Measurements from ENCODE around the gene PSMC3IP.
"Not testable (repeated sequence)": the region's sequence is repeated elsewhere in the genome, so short reads cannot be mapped to it uniquely, and the experiment has no call there.

The PSMC3IP gene

DNA sequence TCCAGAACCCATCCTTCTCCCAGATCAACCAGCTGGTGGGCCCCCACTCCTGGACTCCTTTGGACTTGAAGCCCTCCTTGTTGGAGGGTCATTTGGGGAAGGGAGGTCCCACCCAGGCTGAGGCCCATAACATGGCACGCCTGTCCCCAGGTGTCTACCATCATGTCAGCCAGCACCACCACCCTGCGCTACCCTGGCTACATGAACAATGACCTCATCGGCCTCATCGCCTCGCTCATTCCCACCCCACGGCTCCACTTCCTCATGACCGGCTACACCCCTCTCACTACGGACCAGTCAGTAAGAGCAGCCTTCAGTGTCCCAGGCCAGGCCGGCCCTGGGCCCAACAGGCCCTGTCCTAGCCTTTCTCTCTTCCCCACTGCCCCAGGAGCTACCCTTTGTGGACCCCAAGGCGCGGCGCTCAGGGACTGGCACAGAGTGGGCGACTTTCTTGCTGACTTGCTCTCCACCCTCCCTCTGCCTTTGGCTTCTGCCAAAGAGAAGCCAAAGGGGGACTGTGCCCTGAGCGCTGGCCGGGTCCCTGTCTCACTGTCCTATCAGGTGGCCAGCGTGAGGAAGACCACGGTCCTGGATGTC lies 36.3 kb upstream of the PSMC3IP start:
- no peak for DNase-seq (ENCODE audit: low read depth, low spot score)
- CTCF ChIA-PET = no interaction called here
- POLR2A ChIA-PET = no interaction called here
- TF ChIP-seq, protein P1, sequence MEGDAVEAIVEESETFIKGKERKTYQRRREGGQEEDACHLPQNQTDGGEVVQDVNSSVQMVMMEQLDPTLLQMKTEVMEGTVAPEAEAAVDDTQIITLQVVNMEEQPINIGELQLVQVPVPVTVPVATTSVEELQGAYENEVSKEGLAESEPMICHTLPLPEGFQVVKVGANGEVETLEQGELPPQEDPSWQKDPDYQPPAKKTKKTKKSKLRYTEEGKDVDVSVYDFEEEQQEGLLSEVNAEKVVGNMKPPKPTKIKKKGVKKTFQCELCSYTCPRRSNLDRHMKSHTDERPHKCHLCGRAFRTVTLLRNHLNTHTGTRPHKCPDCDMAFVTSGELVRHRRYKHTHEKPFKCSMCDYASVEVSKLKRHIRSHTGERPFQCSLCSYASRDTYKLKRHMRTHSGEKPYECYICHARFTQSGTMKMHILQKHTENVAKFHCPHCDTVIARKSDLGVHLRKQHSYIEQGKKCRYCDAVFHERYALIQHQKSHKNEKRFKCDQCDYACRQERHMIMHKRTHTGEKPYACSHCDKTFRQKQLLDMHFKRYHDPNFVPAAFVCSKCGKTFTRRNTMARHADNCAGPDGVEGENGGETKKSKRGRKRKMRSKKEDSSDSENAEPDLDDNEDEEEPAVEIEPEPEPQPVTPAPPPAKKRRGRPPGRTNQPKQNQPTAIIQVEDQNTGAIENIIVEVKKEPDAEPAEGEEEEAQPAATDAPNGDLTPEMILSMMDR (IDR thresholded peaks at IDR 0.05; ENCODE audit: insufficient read depth, low read length, missing control alignments) = no peak
- H3K4me3 ChIP-seq (ENCODE audit: low read depth, low read length) = no peak overlapping the region

DNA sequence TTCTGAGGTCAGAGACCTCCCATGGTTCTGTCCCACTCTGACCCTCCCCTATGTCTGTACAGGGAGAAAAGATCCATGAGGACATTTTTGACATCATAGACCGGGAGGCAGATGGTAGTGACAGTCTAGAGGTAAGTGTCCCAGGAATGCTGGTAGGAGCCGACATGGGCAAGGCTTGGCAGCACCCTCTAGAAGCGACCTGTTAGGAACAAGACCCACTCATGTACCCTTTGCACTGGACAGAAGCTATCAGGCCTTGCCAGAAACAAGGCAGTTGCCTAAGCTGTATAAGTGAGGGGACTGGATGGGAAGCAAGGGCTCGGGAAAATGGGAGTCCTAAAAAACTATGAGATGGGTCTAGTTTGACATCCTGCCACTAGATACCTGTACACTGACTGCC lies 34.5 kb upstream of the PSMC3IP start:
- ChIA-PET CTCF (interaction anchor here (1.0 kb wide), 1 partner anchor 69 kb away, joined by 4 read pairs; no protein-coding TSS in a partner anchor), POLR2A (no interaction called here)
- H3K4me3 ChIP-seq (ENCODE audit: low read depth, low read length) = no peak overlapping the region
- TF ChIP-seq, protein P1 (IDR thresholded peaks at IDR 0.05; ENCODE audit: insufficient read depth, low read length, missing control alignments) = no peak
- DNase-seq (ENCODE audit: low read depth, low spot score) = no peak

GRCh38 chr17:42609814-42610801 lies 32.6 kb upstream of the PSMC3IP start:
- ChIA-PET CTCF (interaction anchor here (1.0 to 2.5 kb wide), 8 partner anchors 9 to 153 kb away, joined by 3 to 8 read pairs (median 5); no protein-coding TSS in a partner anchor), POLR2A (interaction anchor here (0.8 to 2.0 kb wide), 6 partner anchors 8 to 73 kb away, joined by 3 to 11 read pairs (median 4); partner anchors contain the start of genes PLEKHH3 and PSMC3IP)
- H3K4me3 ChIP-seq (ENCODE audit: low read depth, low read length) = peak overlapping the region; percentile 89
- DNase-seq (ENCODE audit: low read depth, low spot score) = not testable (repeated sequence)

GRCh38 chr17:42609182-42609813 lies 31.8 kb upstream of the PSMC3IP start, which contains the start of the genes RETREG3 and TUBG1:
RETREG3 (minus strand) TSS chr17:42609374; CDS start chr17:42609324, 50 bp downstream.
TUBG1 (plus strand) TSS chr17:42609683; CDS start chr17:42609738, 55 bp downstream.
- DNase-seq (ENCODE audit: low read depth, low spot score) = peak; percentile 92
- TF ChIP-seq, protein P1 (IDR thresholded peaks at IDR 0.05; ENCODE audit: insufficient read depth, low read length, missing control alignments) = peak; percentile 75
- CTCF ChIA-PET = interaction anchor here (1.0 to 2.5 kb wide), 9 partner anchors 9 to 154 kb away, joined by 3 to 19 read pairs (median 7); partner anchors contain the start of gene PSMC3IP
- H3K4me3 ChIP-seq (ENCODE audit: low read depth, low read length) = peak within 1 kb of the TSS; percentile 96
- POLR2A ChIA-PET = interaction anchor here (0.8 to 2.0 kb wide), 7 partner anchors 9 to 74 kb away, joined by 3 to 11 read pairs (median 5); partner anchors contain the start of genes PLEKHH3 and PSMC3IP

DNA sequence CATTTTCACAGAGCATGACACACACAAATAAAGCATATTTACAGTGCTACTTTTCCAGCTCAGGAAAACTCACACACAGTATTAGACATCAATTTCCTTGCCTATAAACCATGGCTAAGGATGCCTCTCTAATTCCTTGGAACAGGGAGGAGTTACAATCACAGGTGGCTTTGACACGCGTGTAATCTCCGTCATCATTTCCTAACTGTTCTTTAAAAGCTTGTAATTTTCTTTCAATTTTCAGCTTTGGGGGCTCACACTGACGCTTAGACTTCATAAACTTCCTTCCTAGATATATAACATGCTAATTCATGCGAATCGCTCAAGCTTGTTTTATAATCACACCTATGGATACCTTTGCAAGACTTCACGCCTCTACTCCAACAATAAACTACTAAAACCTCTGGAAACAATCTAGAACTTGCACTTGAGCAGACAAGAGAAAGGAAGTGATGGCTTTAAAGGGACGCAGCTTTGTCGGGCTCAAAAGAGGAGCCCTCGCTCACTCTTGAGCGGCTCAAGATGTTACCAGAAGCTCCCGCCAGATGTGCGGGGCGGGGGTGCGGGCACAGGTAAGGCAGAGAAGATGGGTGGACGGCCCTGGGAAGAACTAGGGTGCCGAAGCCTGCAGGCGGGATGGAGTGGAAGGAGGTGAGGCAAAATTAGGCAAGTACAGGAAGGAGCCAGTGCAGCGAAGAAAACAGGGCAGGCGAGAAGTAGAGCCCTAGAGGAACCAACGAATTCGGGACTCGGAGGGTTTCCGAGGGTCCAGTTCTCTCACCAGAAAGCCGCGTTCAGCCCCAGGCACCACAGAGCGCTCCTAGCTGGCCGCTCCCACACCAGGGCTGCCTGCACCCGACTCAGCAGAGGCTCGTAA lies 31.0 kb upstream of the PSMC3IP start:
- ChIA-PET POLR2A (interaction anchor here (1.1 to 2.0 kb wide), 6 partner anchors 10 to 75 kb away, joined by 3 to 11 read pairs (median 6); partner anchors contain the start of genes PLEKHH3 and PSMC3IP), CTCF (interaction anchor here (0.6 to 2.5 kb wide), 14 partner anchors 9 to 591 kb away, joined by 3 to 19 read pairs (median 5); partner anchors contain the start of genes PLEKHH3, PSMC3IP and RAMP2)
- TF ChIP-seq, protein P1 (IDR thresholded peaks at IDR 0.05; ENCODE audit: insufficient read depth, low read length, missing control alignments) = no peak
- H3K4me3 ChIP-seq (ENCODE audit: low read depth, low read length) = peak overlapping the region; percentile 96
- DNase-seq (ENCODE audit: low read depth, low spot score) = no peak
